ENCODE results near the gene AMPH.

The AMPH gene

DNA sequence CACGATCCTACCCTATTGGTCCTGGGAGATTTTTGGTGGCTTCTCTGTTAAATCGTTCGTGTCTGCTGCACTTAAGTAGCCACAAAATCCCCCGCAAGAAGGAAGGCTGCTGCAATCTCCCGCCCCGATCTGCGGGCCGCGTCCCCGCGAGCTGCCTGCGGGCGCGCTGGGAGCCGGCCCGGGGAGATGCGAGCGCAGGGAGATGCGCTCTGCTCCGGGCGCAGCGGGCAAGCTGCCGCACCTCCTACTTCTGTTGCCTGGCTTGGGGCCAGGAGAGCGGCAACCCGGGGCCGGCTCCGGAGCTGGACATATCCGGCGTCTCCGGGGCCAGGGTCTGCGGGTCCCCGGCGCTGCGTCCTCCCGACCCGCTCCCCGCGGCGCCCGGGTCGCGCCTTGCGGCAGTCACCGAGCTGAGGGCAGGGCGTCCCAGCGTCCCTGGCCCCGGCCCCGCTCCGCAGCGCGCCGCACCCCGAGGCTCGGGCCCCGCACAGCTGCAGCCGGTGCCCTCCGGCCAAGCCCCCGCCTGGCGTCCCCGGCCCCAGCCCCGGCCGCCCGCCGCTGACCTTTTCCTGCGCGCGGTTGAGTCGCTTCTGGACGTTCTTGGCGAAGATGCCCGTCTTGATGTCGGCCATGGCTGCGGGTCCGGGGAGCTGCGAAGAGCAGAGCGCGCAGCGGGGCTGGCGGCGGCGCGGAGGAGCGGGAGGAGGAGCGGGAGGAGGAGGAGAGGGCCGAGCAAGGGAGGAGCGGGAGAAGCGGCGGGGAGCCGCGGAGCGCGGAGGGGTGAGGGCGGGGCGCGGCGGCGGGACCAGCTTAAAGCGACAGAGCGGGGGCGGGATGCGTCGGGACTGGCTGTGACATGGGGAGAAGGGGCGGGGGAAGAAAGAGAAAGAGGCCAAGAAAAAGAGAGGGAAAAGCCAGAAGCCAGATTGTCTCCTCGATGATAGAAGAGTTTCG lies at the start of gene AMPH:
AMPH (minus strand) TSS at position 654 of the 954 bp plus-strand sequence; CDS start at position 632, 22 bp downstream.
- DNase-seq (ENCODE audit: low read depth), result peak; percentile 70
- TF ChIP-seq, protein P1, sequence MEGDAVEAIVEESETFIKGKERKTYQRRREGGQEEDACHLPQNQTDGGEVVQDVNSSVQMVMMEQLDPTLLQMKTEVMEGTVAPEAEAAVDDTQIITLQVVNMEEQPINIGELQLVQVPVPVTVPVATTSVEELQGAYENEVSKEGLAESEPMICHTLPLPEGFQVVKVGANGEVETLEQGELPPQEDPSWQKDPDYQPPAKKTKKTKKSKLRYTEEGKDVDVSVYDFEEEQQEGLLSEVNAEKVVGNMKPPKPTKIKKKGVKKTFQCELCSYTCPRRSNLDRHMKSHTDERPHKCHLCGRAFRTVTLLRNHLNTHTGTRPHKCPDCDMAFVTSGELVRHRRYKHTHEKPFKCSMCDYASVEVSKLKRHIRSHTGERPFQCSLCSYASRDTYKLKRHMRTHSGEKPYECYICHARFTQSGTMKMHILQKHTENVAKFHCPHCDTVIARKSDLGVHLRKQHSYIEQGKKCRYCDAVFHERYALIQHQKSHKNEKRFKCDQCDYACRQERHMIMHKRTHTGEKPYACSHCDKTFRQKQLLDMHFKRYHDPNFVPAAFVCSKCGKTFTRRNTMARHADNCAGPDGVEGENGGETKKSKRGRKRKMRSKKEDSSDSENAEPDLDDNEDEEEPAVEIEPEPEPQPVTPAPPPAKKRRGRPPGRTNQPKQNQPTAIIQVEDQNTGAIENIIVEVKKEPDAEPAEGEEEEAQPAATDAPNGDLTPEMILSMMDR (conservative IDR thresholded peaks at IDR 0.05; ENCODE audit: low read length), result no peak
- peak within 1 kb of the TSS; percentile 62 for H3K4me3 ChIP-seq (ENCODE audit: low read length)

DNA sequence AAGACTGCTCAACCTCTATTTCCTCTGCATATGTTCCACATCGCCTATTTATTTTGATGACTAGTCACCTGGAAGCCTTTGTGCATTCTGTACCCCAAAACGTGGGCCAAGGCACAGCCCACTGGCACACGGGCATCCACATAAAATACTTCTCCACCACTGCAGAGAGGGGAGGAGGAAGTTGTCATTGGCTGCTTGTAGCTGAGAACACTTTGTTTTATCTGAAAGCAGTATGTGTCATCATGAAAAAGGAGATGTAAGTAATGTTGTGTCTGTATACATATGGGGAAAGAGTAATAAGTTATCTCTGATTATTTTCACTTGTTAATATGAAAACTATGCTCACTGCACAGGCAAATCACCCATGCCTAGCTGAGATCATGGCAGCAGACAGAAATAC lies 48.2 kb upstream of the AMPH start:
- DNase-seq (ENCODE audit: low read depth), result no peak
- TF ChIP-seq, protein P1 (conservative IDR thresholded peaks at IDR 0.05; ENCODE audit: low read length), result no peak
- no peak overlapping the region for H3K4me3 ChIP-seq (ENCODE audit: low read length)

GRCh38 chr7:38678698-38679054 lies 47.5 kb upstream of the AMPH start:
- DNase-seq (ENCODE audit: low read depth), result no peak
- no peak overlapping the region for H3K4me3 ChIP-seq (ENCODE audit: low read length)
- TF ChIP-seq, protein P1 (conservative IDR thresholded peaks at IDR 0.05; ENCODE audit: low read length), result no peak

DNA sequence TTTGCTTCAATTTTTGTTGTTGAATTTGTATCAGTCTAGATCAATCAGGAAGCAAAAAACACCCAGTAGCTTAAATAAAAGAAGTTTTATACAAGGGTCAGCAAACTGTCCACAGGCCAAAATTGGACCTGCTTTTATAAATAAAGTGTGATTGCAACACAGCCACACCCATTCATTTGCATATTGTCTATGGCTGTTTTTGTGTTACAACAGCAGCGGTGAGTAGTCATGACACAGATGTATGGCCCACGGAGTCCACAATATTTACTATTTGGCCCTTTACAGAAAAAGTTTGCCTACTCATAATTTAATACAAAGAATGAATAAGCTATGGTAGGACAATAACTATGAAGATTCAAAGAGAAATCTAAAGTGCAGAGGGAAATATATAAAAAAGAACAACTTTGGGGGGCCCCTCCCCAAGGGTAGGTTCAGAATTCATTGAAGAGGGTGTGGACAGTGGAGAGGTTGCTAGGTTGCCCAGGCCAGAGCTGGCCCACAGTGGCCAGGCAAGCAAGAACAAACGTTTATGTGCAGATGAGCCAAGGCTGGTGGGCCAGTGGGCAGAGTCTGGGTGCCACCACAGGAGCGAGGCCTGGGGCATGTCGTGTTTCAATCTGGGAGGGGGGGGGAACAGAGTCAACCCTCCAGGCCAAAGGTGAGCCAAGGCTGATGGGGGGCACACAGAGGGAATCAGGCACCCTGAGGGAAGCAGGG lies 47.0 kb upstream of the AMPH start:
- TF ChIP-seq, protein P1 (conservative IDR thresholded peaks at IDR 0.05; ENCODE audit: low read length), result no peak
- DNase-seq (ENCODE audit: low read depth), result no peak

DNA sequence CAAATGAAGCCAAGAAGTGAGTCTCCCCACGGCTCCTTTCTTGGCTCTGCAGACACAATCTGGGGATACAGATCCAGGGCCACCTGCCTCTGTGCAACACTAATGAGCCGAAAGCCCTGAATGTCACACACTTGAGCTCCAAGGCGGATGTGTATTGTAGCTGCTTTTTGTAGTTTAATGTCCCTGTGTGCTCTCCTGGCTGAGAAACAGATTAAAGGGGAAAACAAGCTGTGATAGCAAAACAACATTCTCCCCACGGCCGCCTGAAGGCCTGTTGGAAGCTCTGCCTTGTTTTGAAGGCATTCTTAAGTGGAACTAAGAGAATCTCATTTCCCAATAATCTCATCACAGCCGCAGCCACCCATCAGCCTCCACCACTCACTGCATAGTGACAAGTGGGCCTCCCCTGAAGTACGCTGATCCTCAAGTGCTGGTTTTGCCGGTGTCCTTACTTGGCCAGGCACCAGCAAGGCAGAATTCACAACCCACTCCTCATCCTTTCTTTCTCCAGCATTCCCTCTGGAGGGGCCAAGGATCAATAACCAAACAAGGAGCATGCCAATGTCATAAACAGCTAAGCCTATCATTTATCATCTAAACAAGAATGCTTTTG lies 44.4 kb upstream of the AMPH start:
- no peak overlapping the region for H3K4me3 ChIP-seq (ENCODE audit: low read length)
- DNase-seq (ENCODE audit: low read depth), result no peak
- TF ChIP-seq, protein P1 (conservative IDR thresholded peaks at IDR 0.05; ENCODE audit: low read length), result no peak

More for the DNA sequence above, 47.0 kb upstream of the AMPH start:
- H3K4me3 ChIP-seq (ENCODE audit: low read length), result no peak overlapping the region

- DNase-seq (ENCODE audit: low read depth), result no peak
- TF ChIP-seq, protein P1 (conservative IDR thresholded peaks at IDR 0.05; ENCODE audit: low read length), result no peak
- H3K4me3 ChIP-seq (ENCODE audit: low read length), result no peak overlapping the region
Observed at GRCh38 chr7:38674513-38674912, 43.3 kb upstream of the AMPH start.

All from AG10803 (cell line).